Neuronal stem cell (in vitro differentiated cells): Measurements from ENCODE around the gene ACYP2.

Experiments used
- DNase-seq: peaks from one replicate; pipeline ENCODE4 v3.0.0-alpha.2; 2013; ENCODE audit warnings: low spot score
- H2AFZ ChIP-seq: one replicate; pipeline ENCODE4 v1.6.1; 2013; ENCODE audit warnings: mild to moderate bottlenecking, low read length, inconsistent platforms
- H2AK5ac ChIP-seq: 2 replicates; pipeline ENCODE4 v1.6.1; 2013; ENCODE audit warnings: low read depth, mild to moderate bottlenecking, inconsistent platforms, low read length, moderate library complexity, mixed read lengths
- H2BK120ac ChIP-seq: 2 replicates; pipeline ENCODE4 v1.6.1; 2013; ENCODE audit warnings: low read depth, mild to moderate bottlenecking, inconsistent platforms, low read length, moderate library complexity, mixed read lengths
- H2BK12ac ChIP-seq: one replicate; pipeline ENCODE4 v1.6.1; 2013; ENCODE audit warnings: low read length, inconsistent platforms
- H2BK15ac ChIP-seq: 2 replicates; pipeline ENCODE4 v1.6.1; 2013; ENCODE audit warnings: mild to moderate bottlenecking, low read length, inconsistent platforms, mixed read lengths
- H2BK5ac ChIP-seq: one replicate; pipeline ENCODE4 v1.6.1; 2013; ENCODE audit warnings: inconsistent platforms, mild to moderate bottlenecking, low read length, moderate library complexity
- H3K14ac ChIP-seq: one replicate; pipeline ENCODE4 v1.6.1; 2013; ENCODE audit warnings: low read length, inconsistent platforms
- H3K18ac ChIP-seq: 2 replicates; pipeline ENCODE4 v1.6.1; 2013; ENCODE audit warnings: low read length, inconsistent platforms
- H3K23ac ChIP-seq: 2 replicates; pipeline ENCODE4 v1.6.1; 2013; ENCODE audit warnings: low read depth, mild to moderate bottlenecking, mixed read lengths, low read length, inconsistent platforms; ENCODE audit not compliant: poor library complexity
- H3K27ac ChIP-seq: replicated peaks from 3 replicates; pipeline ENCODE4 v1.5.1; 2013; ENCODE audit warnings: low read length, inconsistent platforms
- H3K27me3 ChIP-seq, 3 experiments: 2 replicates each; pipeline ENCODE4 v1.6.1; 2013; ENCODE audit warnings: low read length in 3 of 3, mild to moderate bottlenecking in 2 of 3, inconsistent platforms in 1 of 3, low read depth in 1 of 3, mixed read lengths in 1 of 3, moderate library complexity in 1 of 3; ENCODE audit not compliant: control insufficient read depth in 3 of 3, insufficient read depth in 3 of 3
- H3K36me3 ChIP-seq, 2 donors: replicated peaks in 1 of 2; 2 replicates each; pipeline ENCODE4 v1.6.1; 2013; ENCODE audit warnings: low read length in 2 of 2; ENCODE audit not compliant: control insufficient read depth in 2 of 2, insufficient read depth in 2 of 2
- H3K4ac ChIP-seq: 2 replicates; pipeline ENCODE4 v1.6.1; 2013; ENCODE audit warnings: inconsistent platforms, mild to moderate bottlenecking, low read length, moderate library complexity
- H3K4me1 ChIP-seq, 2 donors: 1 replicate in 1 of 2; 2 replicates in 1 of 2; pipeline ENCODE4 v1.6.1; 2013; ENCODE audit warnings: low read length in 2 of 2, low read depth in 1 of 2; ENCODE audit not compliant: control insufficient read depth in 2 of 2, insufficient read depth in 1 of 2
- H3K4me2 ChIP-seq: one replicate; pipeline ENCODE4 v1.6.1; 2013; ENCODE audit warnings: mild to moderate bottlenecking, low read length, inconsistent platforms; ENCODE audit not compliant: insufficient read depth, poor library complexity, severe bottlenecking
- H3K4me3 ChIP-seq, 2 donors: 2 replicates each; pipeline ENCODE4 v1.5.1; 2013; ENCODE audit warnings: low read length in 2 of 2, mild to moderate bottlenecking in 2 of 2, inconsistent platforms in 1 of 2, moderate library complexity in 1 of 2
- H3K79me1 ChIP-seq: one replicate; pipeline ENCODE4 v1.6.1; 2013; ENCODE audit warnings: low read depth, mild to moderate bottlenecking, inconsistent platforms, low read length, moderate library complexity
- H3K9ac ChIP-seq: one replicate; pipeline ENCODE4 v1.6.1; 2013; ENCODE audit warnings: mild to moderate bottlenecking, low read depth, low read length, inconsistent platforms; ENCODE audit not compliant: poor library complexity
- H3K9me3 ChIP-seq, 2 donors: replicated peaks in 1 of 2; 2 replicates each; pipeline versions ENCODE3 to v1.6.1; 2013; ENCODE audit warnings: low read length in 2 of 2, mild to moderate bottlenecking in 2 of 2, inconsistent platforms in 1 of 2, low read depth in 1 of 2, mixed read lengths in 1 of 2, moderate library complexity in 1 of 2; ENCODE audit not compliant: control insufficient read depth in 2 of 2, insufficient read depth in 1 of 2
- H4K8ac ChIP-seq: one replicate; pipeline ENCODE4 v1.6.1; 2013; ENCODE audit warnings: low read depth, mild to moderate bottlenecking, inconsistent platforms, low read length, moderate library complexity
- H4K91ac ChIP-seq: one replicate; pipeline ENCODE4 v1.6.1; 2013; ENCODE audit warnings: low read length, low read depth, mild to moderate bottlenecking, inconsistent platforms; ENCODE audit not compliant: poor library complexity
- WGBS, 2 donors: extraction: QIAGEN DNeasy Blood & Tissue Kit; methylation state at CpG; one replicate each; pipeline ENCODE4 v1.1.7; 2013; ENCODE audit warnings: missing lambda C conversion rate in 2 of 2, mixed read lengths in 1 of 2; ENCODE audit not compliant: insufficient read length in 2 of 2, insufficient replicate concordance in 1 of 2; ENCODE audit errors: extremely low coverage in 2 of 2; 5-methylcytosine and 5-hydroxymethylcytosine counted together

The ACYP2 gene

DNA sequence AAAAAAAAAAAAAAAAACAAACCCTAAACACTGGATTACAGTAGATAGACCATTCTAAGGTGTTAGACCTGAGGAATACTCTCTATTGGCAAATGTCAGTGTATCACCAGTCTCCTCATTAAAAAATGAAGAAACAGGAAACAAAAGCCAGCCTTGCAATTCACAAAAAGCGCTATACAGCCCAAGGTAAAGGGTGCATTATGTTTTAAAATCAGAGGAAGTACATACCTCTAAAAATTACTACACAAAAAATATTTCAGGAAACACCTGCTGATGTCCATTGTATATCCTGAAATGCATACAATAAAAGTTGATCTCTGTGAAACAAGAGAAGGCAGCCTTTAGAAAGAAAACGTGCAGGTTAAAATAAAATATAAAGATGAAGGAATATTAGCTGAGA lies 195.5 kb downstream of the ACYP2 start:
- no peak overlapping the region for H3K9ac ChIP-seq
- no peaks in the 10 kb centered on the region for H3K36me3 ChIP-seq
- H4K8ac ChIP-seq, result no peak overlapping the region
- peaks cover 0 to 3% of the 10 kb centered on the region in 2 donors for H3K4me1 ChIP-seq
- H3K23ac ChIP-seq, result no peak overlapping the region
- no peak overlapping the region for H2BK15ac ChIP-seq
- no peak overlapping the region for H3K4me3 ChIP-seq
- no peaks in the 10 kb centered on the region for H3K79me1 ChIP-seq
- WGBS, 2 donors, result no CpG with 5 or more reads among the region's 2 CpGs
- no peaks in the 10 kb centered on the region for H3K27me3 ChIP-seq
- H3K4ac ChIP-seq, result no peak overlapping the region
- no peak overlapping the region for H3K14ac ChIP-seq
- no peak overlapping the region for H3K4me2 ChIP-seq
- H4K91ac ChIP-seq, result no peak overlapping the region
- no peak overlapping the region for H3K27ac ChIP-seq
- no peak for DNase-seq
- no peaks in the 10 kb centered on the region for H3K9me3 ChIP-seq
- H2AK5ac ChIP-seq, result no peak overlapping the region
- no peak overlapping the region for H2AFZ ChIP-seq
- no peak overlapping the region for H2BK12ac ChIP-seq
- no peak overlapping the region for H2BK120ac ChIP-seq
- H3K18ac ChIP-seq, result no peak overlapping the region
- no peak overlapping the region for H2BK5ac ChIP-seq

DNA sequence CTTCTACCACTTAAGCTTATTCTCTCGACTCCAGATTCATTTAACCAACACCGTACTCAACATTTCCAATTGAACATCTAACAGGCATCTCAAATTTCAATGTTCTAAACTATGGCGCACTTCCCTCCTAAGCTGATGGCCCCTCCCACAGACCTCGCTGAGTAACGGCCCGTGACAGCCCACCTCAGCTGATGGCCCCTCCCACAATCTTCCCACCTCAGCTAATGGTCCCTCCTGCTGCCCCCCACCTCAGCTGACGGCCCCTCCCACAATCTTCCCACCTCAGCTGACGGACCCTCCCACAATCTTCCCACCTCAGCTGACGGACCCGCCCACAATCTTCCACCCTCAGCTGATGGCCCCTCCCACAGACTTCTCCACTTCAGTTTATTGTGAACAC lies 197.7 kb downstream of the ACYP2 start:
- no peak overlapping the region for H3K27ac ChIP-seq
- 100% methylated on average over 1 to 2 of the region's 10 CpGs for WGBS, 2 donors
- H2BK15ac ChIP-seq, result no peak overlapping the region
- no peaks in the 10 kb centered on the region for H3K27me3 ChIP-seq
- no peak overlapping the region for H2BK120ac ChIP-seq
- peaks cover 0 to 3% of the 10 kb centered on the region in 2 donors for H3K4me1 ChIP-seq
- no peak overlapping the region for H2BK5ac ChIP-seq
- H3K79me1 ChIP-seq, result no peaks in the 10 kb centered on the region
- no peak overlapping the region for H3K4me3 ChIP-seq
- H2AK5ac ChIP-seq, result no peak overlapping the region
- H3K18ac ChIP-seq, result no peak overlapping the region
- no peak for DNase-seq
- no peak overlapping the region for H3K4me2 ChIP-seq
- no peaks in the 10 kb centered on the region for H3K9me3 ChIP-seq
- H3K36me3 ChIP-seq, result no peaks in the 10 kb centered on the region
- H4K8ac ChIP-seq, result no peak overlapping the region
- no peak overlapping the region for H3K14ac ChIP-seq
- no peak overlapping the region for H3K9ac ChIP-seq
- H2AFZ ChIP-seq, result no peak overlapping the region
- H3K4ac ChIP-seq, result no peak overlapping the region
- H4K91ac ChIP-seq, result no peak overlapping the region
- H3K23ac ChIP-seq, result no peak overlapping the region
- no peak overlapping the region for H2BK12ac ChIP-seq

GRCh38 chr2:54317973-54318372 lies 202.6 kb downstream of the ACYP2 start:
- H3K23ac ChIP-seq, result no peak overlapping the region
- no peak overlapping the region for H3K18ac ChIP-seq
- H2BK15ac ChIP-seq, result no peak overlapping the region
- no peak overlapping the region for H3K9ac ChIP-seq
- H3K4me1 ChIP-seq, result peaks cover 0 to 4% of the 10 kb centered on the region in 2 donors
- peaks cover 0 to 10% (median 0%) of the 10 kb centered on the region in 3 experiments for H3K27me3 ChIP-seq
- no peaks in the 10 kb centered on the region for H3K79me1 ChIP-seq
- H3K9me3 ChIP-seq, result no peaks in the 10 kb centered on the region
- H2AFZ ChIP-seq, result no peak overlapping the region
- H3K4me2 ChIP-seq, result no peak overlapping the region
- no CpG with 5 or more reads among the region's 2 CpGs for WGBS, 2 donors
- H3K4ac ChIP-seq, result no peak overlapping the region
- H3K14ac ChIP-seq, result no peak overlapping the region
- no peak overlapping the region for H3K27ac ChIP-seq
- DNase-seq, result no peak
- no peak overlapping the region for H2BK12ac ChIP-seq
- no peak overlapping the region for H4K91ac ChIP-seq
- H3K4me3 ChIP-seq, result no peak overlapping the region
- no peak overlapping the region for H4K8ac ChIP-seq
- no peaks in the 10 kb centered on the region for H3K36me3 ChIP-seq
- no peak overlapping the region for H2AK5ac ChIP-seq
- H2BK120ac ChIP-seq, result no peak overlapping the region
- H2BK5ac ChIP-seq, result no peak overlapping the region

GRCh38 chr2:54318821-54319220 lies 203.4 kb downstream of the ACYP2 start:
- H3K4me2 ChIP-seq, result no peak overlapping the region
- no peak overlapping the region for H4K91ac ChIP-seq
- H3K79me1 ChIP-seq, result no peaks in the 10 kb centered on the region
- H3K4me1 ChIP-seq, result peaks cover 0 to 4% of the 10 kb centered on the region in 2 donors
- H4K8ac ChIP-seq, result no peak overlapping the region
- H3K36me3 ChIP-seq, result no peaks in the 10 kb centered on the region
- no CpG with 5 or more reads among the region's 8 CpGs for WGBS, 2 donors
- H3K23ac ChIP-seq, result no peak overlapping the region
- no peak overlapping the region for H3K9ac ChIP-seq
- H3K27ac ChIP-seq, result no peak overlapping the region
- H2BK12ac ChIP-seq, result no peak overlapping the region
- DNase-seq, result no peak
- H3K4me3 ChIP-seq, result no peak overlapping the region
- no peak overlapping the region for H2BK5ac ChIP-seq
- H2BK15ac ChIP-seq, result no peak overlapping the region
- no peak overlapping the region for H3K18ac ChIP-seq
- H3K9me3 ChIP-seq, result no peaks in the 10 kb centered on the region
- peaks cover 0 to 10% (median 0%) of the 10 kb centered on the region in 3 experiments for H3K27me3 ChIP-seq
- no peak overlapping the region for H2AK5ac ChIP-seq
- H3K4ac ChIP-seq, result no peak overlapping the region
- H2AFZ ChIP-seq, result no peak overlapping the region
- H3K14ac ChIP-seq, result no peak overlapping the region
- no peak overlapping the region for H2BK120ac ChIP-seq
